WTC11 (cell line): Measurements from ENCODE around the gene ZBTB32. TPM values are rescaled to one million over a fixed set of nuclear protein-coding genes. Genes with fewer than 3 reads are reported as not detected.

Experiments used
- AR ChIP-seq: fragments of 250-450 bp; sonication (Bioruptor Pico); IDR thresholded peaks from 2 replicates; pipeline ENCODE4 v1.9.0; 2021; ENCODE audit warnings: mild to moderate bottlenecking
- CREM ChIP-seq: sonication (generic); formaldehyde crosslinking; IDR thresholded peaks from 2 replicates; pipeline ENCODE4 v1.8.1; 2022; ENCODE audit warnings: mild to moderate bottlenecking, missing genetic modification reagents, moderate library complexity
- E2F1 ChIP-seq: sonication (generic); formaldehyde crosslinking; IDR thresholded peaks from 2 replicates; pipeline ENCODE4 v1.8.0; 2022; ENCODE audit warnings: mild to moderate bottlenecking, missing genetic modification reagents
- E2F4 ChIP-seq: sonication (generic); formaldehyde crosslinking; IDR thresholded peaks from 2 replicates; pipeline ENCODE4 v1.8.1; 2022; ENCODE audit warnings: low read depth, mild to moderate bottlenecking, moderate library complexity, missing genetic modification reagents, borderline replicate concordance
- EMX1 ChIP-seq: fragments of 250-450 bp; sonication (Bioruptor Pico); IDR thresholded peaks from 2 replicates; pipeline ENCODE4 v1.8.0; 2021; ENCODE audit warnings: mild to moderate bottlenecking
- ETV6 ChIP-seq: sonication (generic); formaldehyde crosslinking; IDR thresholded peaks from 2 replicates; pipeline ENCODE4 v1.8.1; 2022; ENCODE audit warnings: mild to moderate bottlenecking, missing genetic modification reagents
- GABPB1 ChIP-seq: sonication (generic); formaldehyde crosslinking; IDR thresholded peaks from 2 replicates; pipeline ENCODE4 v1.8.1; 2023; ENCODE audit warnings: mild to moderate bottlenecking, missing genetic modification reagents
- JAZF1 ChIP-seq: fragments of 250-450 bp; sonication (Bioruptor Pico); IDR thresholded peaks from 2 replicates; pipeline ENCODE4 v1.9.0; 2021; ENCODE audit warnings: moderate library complexity, mild to moderate bottlenecking, inconsistent platforms
- MAX ChIP-seq: sonication (generic); formaldehyde crosslinking; IDR thresholded peaks from 2 replicates; pipeline ENCODE4 v1.8.0; 2022; ENCODE audit warnings: mild to moderate bottlenecking, missing genetic modification reagents
- MXD4 ChIP-seq: fragments of 250-450 bp; sonication (Bioruptor Pico); IDR thresholded peaks from 2 replicates; pipeline ENCODE4 v1.8.0; 2021; ENCODE audit warnings: mild to moderate bottlenecking, moderate library complexity, borderline replicate concordance
- NFATC4 ChIP-seq: fragments of 250-450 bp; sonication (Bioruptor Pico); IDR thresholded peaks from 2 replicates; pipeline ENCODE4 v1.9.0; 2021; ENCODE audit warnings: mild to moderate bottlenecking
- OVOL2 ChIP-seq: fragments of 250-450 bp; sonication (Bioruptor Pico); IDR thresholded peaks from 2 replicates; pipeline ENCODE4 v1.9.0; 2021; ENCODE audit warnings: mild to moderate bottlenecking, borderline replicate concordance
- PRRX2 ChIP-seq: fragments of 250-450 bp; sonication (Bioruptor Pico); IDR thresholded peaks from 2 replicates; pipeline ENCODE4 v1.8.0; 2021; ENCODE audit warnings: mild to moderate bottlenecking
- SMAD4 ChIP-seq: sonication (generic); formaldehyde crosslinking; IDR thresholded peaks from 2 replicates; pipeline ENCODE4 v1.8.0; 2022; ENCODE audit warnings: mild to moderate bottlenecking, missing genetic modification reagents
- SP1 ChIP-seq: sonication (generic); formaldehyde crosslinking; conservative IDR thresholded peaks from 2 replicates; pipeline ENCODE4 v1.8.1; 2022; ENCODE audit warnings: missing genetic modification reagents
- TEAD1 ChIP-seq: sonication (generic); formaldehyde crosslinking; IDR thresholded peaks from 2 replicates; pipeline ENCODE4 v1.8.0; 2022; ENCODE audit warnings: mild to moderate bottlenecking, missing genetic modification reagents
- TEAD4 ChIP-seq: sonication (generic); formaldehyde crosslinking; IDR thresholded peaks from 2 replicates; pipeline ENCODE4 v1.8.0; 2022; ENCODE audit warnings: mild to moderate bottlenecking, missing genetic modification reagents
- TP53 ChIP-seq: sonication (generic); formaldehyde crosslinking; IDR thresholded peaks from 2 replicates; pipeline ENCODE4 v1.8.1; 2023; ENCODE audit warnings: mild to moderate bottlenecking, missing genetic modification reagents
- USF2 ChIP-seq: sonication (generic); formaldehyde crosslinking; IDR thresholded peaks from 2 replicates; pipeline ENCODE4 v1.8.1; 2023; ENCODE audit warnings: mild to moderate bottlenecking, missing genetic modification reagents, moderate library complexity
- ZBTB43 ChIP-seq: sonication (generic); formaldehyde crosslinking; IDR thresholded peaks from 2 replicates; pipeline ENCODE4 v1.8.1; 2023; ENCODE audit warnings: mild to moderate bottlenecking, missing genetic modification reagents
- ZNF121 ChIP-seq: sonication (generic); formaldehyde crosslinking; IDR thresholded peaks from 2 replicates; pipeline ENCODE4 v1.8.0; 2023; ENCODE audit warnings: missing genetic modification reagents
- ZNF425 ChIP-seq: fragments of 250-450 bp; sonication (Bioruptor Pico); conservative IDR thresholded peaks from 2 replicates; pipeline ENCODE4 v1.9.0; 2021; ENCODE audit warnings: mild to moderate bottlenecking
- ZSCAN18 ChIP-seq: fragments of 250-450 bp; sonication (Bioruptor Pico); IDR thresholded peaks from 2 replicates; pipeline ENCODE4 v2.1.2; 2022; ENCODE audit warnings: mild to moderate bottlenecking, moderate library complexity
- total RNA-seq: library from RNA; stranded (reverse); gene quantifications from 3 replicates; pipeline ENCODE4 v1.2.3, GENCODE V29; 2021

The ZBTB32 gene
- total RNA-seq, 1 experiment from 2014 or later: 0.11 TPM

GRCh38 chr19:35693835-35694599 lies 10.3 kb upstream of the ZBTB32 start (continued):
- no peak for TF ChIP-seq ZBTB43 (CRISPR knock-in tag)
- TF ChIP-seq ZNF121 (CRISPR knock-in tag): no peak
- no peak for TF ChIP-seq GABPB1 (CRISPR knock-in tag)
- TF ChIP-seq USF2 (CRISPR knock-in tag): no peak
- no peak for TF ChIP-seq MXD4
- no peak for TF ChIP-seq PRRX2 (CRISPR knock-in tag)
- no peak for TF ChIP-seq MAX (CRISPR knock-in tag)
- TF ChIP-seq ZSCAN18 (CRISPR knock-in tag): no peak
- TF ChIP-seq SP1 (CRISPR knock-in tag): 0 out of 2 replicates have a peak, but pooled peaks have one; percentile 45
- no peak for TF ChIP-seq AR (CRISPR knock-in tag)
- TF ChIP-seq NFATC4: no peak
- no peak for TF ChIP-seq E2F1 (CRISPR knock-in tag)
- TF ChIP-seq EMX1 (CRISPR knock-in tag): no peak
- TF ChIP-seq E2F4: no peak
- TF ChIP-seq TP53 (CRISPR knock-in tag): no peak
- TF ChIP-seq CREM (CRISPR knock-in tag): no peak
- no peak for TF ChIP-seq SMAD4 (CRISPR knock-in tag)
- TF ChIP-seq OVOL2 (CRISPR knock-in tag): no peak
- no peak for TF ChIP-seq TEAD1 (CRISPR knock-in tag)
- peak; percentile 86 for TF ChIP-seq ETV6
- TF ChIP-seq ZNF425: no peak
- no peak for TF ChIP-seq TEAD4 (CRISPR knock-in tag)
- TF ChIP-seq JAZF1 (CRISPR knock-in tag): no peak
